HG02798 (cell line): Measurements from ENCODE around the gene MAP3K5.

Source experiments
- ATAC-seq: cut with Tn5 transposase; IDR thresholded peaks from one replicate; pipeline ENCODE4 v1.9.1; 2021; ENCODE audit warnings: mild to moderate bottlenecking; ENCODE audit not compliant: unreplicated experiment, poor library complexity

The MAP3K5 gene

GRCh38 chr6:136526937-136527336, 265.3 kb downstream of the MAP3K5 start:
- no peak for ATAC-seq

DNA sequence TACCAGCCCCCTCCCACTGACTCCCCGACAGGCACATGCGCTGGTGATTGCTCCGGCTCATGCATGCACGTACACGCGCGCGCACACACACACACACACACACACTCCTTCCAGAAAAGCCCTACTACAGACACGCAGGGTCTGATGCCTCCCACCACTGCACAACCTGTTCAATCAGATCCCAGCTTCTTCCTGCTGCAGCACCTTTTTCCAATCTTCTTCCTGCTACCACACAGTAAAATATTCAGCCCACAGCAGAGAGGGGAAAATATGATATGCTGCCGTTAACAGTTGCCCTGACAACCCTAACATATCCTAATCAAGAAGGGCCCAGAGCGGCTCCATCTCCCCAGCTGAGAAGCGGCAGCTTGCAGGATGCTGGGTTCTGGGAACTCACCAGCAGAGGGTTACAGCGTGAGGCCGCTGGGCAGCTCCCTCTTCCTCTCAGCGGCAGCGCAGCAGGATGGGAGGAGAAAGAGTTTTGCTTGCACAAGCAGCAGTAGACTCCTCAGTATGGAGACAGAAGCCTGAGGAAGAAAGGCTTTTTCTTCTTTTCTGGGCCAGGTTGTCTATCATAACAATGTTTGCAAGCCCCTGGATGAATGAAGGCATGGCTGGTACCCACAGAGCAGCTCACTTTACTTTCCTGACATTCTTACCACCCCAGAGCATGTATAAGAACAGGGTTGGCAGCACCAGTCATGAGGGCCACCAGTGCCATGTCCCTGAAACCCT, 265.9 kb downstream of the MAP3K5 start:
- ATAC-seq = no peak

GRCh38 chr6:136525586-136526195, 266.6 kb downstream of the MAP3K5 start:
- ATAC-seq = no peak

DNA sequence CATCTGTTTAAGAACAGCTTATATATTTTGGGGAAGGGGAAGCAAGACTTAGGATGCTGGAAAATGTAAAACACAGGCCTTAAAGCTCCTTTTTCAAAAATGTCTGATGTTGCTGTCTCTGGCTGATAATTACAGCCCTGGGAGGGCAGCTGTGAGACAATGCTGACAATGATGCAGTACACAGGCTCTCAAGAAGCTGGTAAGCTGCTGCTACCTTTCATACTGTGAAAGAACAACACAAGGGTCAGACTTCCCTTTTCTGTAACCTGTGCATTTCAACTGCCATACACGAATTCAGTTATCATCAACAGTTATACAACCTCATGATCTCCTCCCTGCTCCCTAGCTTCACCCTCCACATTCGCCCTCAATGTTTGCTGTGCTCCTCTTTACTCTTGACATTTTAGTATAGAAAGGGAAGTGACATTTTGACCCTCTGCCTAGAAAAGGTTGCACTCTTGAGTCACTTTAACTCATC, 267.3 kb downstream of the MAP3K5 start:
- ATAC-seq = no peak

DNA sequence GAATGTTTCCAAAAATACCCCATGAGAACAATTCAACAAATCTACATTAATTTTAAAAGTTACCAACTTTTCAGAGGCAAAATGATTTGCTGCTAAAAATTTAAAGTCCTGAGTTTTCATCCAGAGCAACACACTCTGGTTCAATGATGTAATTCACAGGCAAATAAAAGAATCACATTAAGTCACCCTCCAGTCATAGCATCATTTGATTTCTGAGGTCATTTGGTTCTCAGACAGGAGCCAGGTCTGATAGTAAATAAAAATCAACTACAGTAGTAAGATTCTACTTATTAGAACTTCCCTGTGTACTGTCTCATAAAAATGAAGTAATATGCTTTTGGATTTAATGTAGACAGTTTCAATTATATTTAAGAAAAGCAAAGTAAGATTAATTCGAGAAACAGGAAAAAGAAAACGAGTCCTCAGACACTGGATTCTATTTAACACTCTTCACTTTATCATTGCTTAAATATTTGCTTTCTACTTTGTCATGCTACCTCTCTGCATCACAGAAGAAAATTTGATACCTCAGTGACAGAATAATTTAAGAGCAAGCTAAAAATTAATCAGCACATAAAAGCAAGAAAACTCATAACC, 267.8 kb downstream of the MAP3K5 start:
- ATAC-seq = no peak

GRCh38 chr6:136523196-136523595, 269.1 kb downstream of the MAP3K5 start:
- ATAC-seq = no peak

DNA sequence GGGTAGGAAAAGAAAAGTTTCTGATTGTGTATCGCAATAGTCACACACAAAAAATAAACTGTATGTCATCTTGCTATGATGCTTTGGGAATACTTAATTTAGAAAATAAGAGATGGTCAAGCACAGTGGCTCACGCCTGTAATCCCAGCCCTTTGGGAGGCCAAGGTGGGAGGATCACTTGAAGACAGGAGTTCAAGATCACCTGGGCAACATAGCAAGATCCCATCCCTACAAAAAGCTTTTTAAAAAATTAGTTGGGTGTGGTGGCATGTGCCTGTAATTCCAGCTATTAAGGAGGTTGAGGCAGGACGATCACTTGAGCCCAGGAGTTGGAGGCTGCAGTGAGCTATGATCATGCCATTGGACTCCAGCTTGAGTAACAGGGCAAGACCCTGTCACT, 269.6 kb downstream of the MAP3K5 start:
- no peak for ATAC-seq

DNA sequence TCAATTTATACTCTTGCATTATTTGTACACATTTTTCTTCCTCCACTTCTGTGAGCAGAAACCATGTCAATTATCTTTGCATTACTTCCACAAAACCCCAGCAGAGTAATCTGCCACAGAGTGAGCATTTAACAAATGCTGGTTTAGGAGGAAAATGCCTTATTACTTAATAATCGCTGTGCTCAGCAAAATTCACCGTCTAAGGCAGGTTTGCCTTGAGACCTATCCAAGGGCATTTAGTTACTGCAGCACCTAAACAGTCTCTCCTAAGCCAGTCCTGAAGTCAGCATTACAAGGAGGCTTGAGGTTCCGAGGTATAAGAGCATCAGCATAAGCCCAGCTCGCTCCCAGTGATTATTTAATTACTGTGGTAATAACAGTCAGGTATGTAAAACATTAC, 270.4 kb downstream of the MAP3K5 start:
- ATAC-seq = no peak

- no peak for ATAC-seq
Measured at GRCh38 chr6:136521427-136521826, 270.9 kb downstream of the MAP3K5 start.

GRCh38 chr6:136520517-136520916, 271.8 kb downstream of the MAP3K5 start:
- ATAC-seq = no peak

DNA sequence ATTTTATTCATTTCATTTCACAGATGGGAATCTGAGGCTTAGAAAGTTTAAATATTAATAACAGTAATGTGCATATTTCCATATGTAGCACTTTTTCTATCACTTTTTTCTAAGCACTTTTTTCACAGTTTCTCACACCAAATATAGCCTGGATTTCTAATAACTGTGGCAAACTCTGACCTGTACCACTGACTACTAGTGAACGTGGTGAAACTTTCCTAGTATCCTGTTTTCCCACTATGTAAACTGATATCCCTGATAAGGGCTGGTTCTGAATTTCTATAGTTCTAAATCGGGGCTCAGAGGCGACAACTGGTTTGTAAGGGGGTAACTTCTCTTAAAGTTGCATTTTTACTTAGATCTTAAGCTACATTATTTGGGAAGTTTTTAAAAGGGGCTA, 274.7 kb downstream of the MAP3K5 start:
- no peak for ATAC-seq

- no peak for ATAC-seq
Measured at GRCh38 chr6:136517002-136517401, 275.3 kb downstream of the MAP3K5 start.

- no peak for ATAC-seq
Measured at GRCh38 chr6:136514591-136514990, 277.7 kb downstream of the MAP3K5 start.

- ATAC-seq = no peak
Measured at GRCh38 chr6:136511926-136512325, 280.4 kb downstream of the MAP3K5 start.

DNA sequence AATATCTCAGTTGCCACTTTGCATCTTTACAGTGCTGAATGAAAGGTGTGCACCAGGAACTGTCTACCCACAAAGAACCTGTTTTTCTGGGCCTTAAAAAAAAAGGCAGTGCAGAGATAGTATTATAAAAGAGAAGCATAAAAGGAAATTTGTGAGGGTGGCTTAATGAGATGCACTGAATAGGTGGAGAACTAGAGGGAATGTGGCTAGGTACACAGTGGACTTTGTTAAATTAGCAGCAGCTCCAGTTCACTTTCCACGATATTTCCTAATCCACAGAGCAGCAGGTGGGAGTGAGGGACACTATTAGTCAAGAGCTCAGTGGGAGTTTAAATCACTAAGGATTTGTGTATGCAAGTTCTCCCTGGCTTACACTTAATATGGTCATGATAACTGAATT, 280.9 kb downstream of the MAP3K5 start:
- no peak for ATAC-seq

DNA sequence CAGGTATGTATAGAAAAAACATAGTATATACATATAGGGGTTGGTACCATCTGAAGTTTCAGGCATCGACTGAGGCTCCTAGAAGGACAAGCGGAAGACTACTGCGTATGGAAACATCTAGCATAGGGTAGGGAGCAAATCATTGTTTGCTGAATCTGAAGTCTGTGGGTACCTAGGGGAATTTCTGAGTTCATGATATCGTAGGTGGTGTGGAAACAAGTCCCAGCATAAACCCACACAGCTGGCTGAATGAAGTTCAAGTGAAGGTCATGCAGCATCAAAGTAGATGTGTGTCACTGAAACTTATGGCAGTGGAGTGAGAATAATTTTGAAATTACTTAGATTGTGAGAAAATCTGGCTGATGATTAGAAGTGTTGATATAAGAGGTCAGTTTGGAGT, 281.5 kb downstream of the MAP3K5 start:
- no peak for ATAC-seq

GRCh38 chr6:136510299-136510698, 282.0 kb downstream of the MAP3K5 start:
- ATAC-seq = no peak

- ATAC-seq = no peak
Measured at GRCh38 chr6:136508725-136509392, 283.4 kb downstream of the MAP3K5 start.
